ENCODE measurements around the gene KBTBD4.

The KBTBD4 gene

GRCh38 chr11:47592970-47593369 lies 14.2 kb upstream of the KBTBD4 start:
- no peaks in the 10 kb centered on the region for H3K36me3 ChIP-seq (ENCODE audit: low read length)
- no peaks in the 10 kb centered on the region for H3K27me3 ChIP-seq (ENCODE audit: low read length)
- no peak overlapping the region for H2AFZ ChIP-seq (ENCODE audit: low read depth, low read length, severe bottlenecking)
- H3K4me2 ChIP-seq (ENCODE audit: low read depth, low read length, poor library complexity, severe bottlenecking) = no peak overlapping the region
- H3K79me2 ChIP-seq (ENCODE audit: insufficient read depth, low read length) = no peaks in the 10 kb centered on the region
- H4K20me1 ChIP-seq (ENCODE audit: low read depth, low read length) = no peaks in the 10 kb centered on the region
- TF ChIP-seq EZH2phosphoT487 (conservative IDR thresholded peaks at IDR 0.05; ENCODE audit: low read length) = no peak
- no peak for TF ChIP-seq CTCF (IDR thresholded peaks at IDR 0.05; ENCODE audit: insufficient read depth, low read length, poor library complexity, severe bottlenecking)
- no peak overlapping the region for H3K9ac ChIP-seq (ENCODE audit: low read length)
- H3K4me3 ChIP-seq (ENCODE audit: insufficient read depth, low read length, poor library complexity, severe bottlenecking) = no peak overlapping the region
- no peaks in the 10 kb centered on the region for H3K9me2 ChIP-seq (replicated peaks; ENCODE audit: insufficient read depth, low read length)
- H3K9me3 ChIP-seq (ENCODE audit: insufficient read depth, low read length) = no peaks in the 10 kb centered on the region
- no peaks in the 10 kb centered on the region for H3F3A ChIP-seq (ENCODE audit: insufficient read depth)
- H3K27ac ChIP-seq (ENCODE audit: low read depth, low read length) = no peak overlapping the region

GRCh38 chr11:47592251-47592650 lies 13.5 kb upstream of the KBTBD4 start:
- Histone ChIP-seq H3K27me3 (ENCODE audit: low read length) (no peaks in the 10 kb centered on the region), H3K79me2 (ENCODE audit: insufficient read depth, low read length) (no peaks in the 10 kb centered on the region), H3K9me3 (ENCODE audit: insufficient read depth, low read length) (no peaks in the 10 kb centered on the region), H3K4me2 (ENCODE audit: low read depth, low read length, poor library complexity, severe bottlenecking) (no peak overlapping the region), H3F3A (ENCODE audit: insufficient read depth) (no peaks in the 10 kb centered on the region), H2AFZ (ENCODE audit: low read depth, low read length, severe bottlenecking) (no peak overlapping the region), H3K9me2 (replicated peaks; ENCODE audit: insufficient read depth, low read length) (no peaks in the 10 kb centered on the region), H3K4me3 (ENCODE audit: insufficient read depth, low read length, poor library complexity, severe bottlenecking) (no peak overlapping the region), H3K9ac (ENCODE audit: low read length) (no peak overlapping the region), H4K20me1 (ENCODE audit: low read depth, low read length) (no peaks in the 10 kb centered on the region), H3K36me3 (ENCODE audit: low read length) (no peaks in the 10 kb centered on the region), H3K27ac (ENCODE audit: low read depth, low read length) (no peak overlapping the region)
- TF ChIP-seq CTCF (IDR thresholded peaks at IDR 0.05; ENCODE audit: insufficient read depth, low read length, poor library complexity, severe bottlenecking) = no peak
- no peak for TF ChIP-seq EZH2phosphoT487 (conservative IDR thresholded peaks at IDR 0.05; ENCODE audit: low read length)

- Histone ChIP-seq H3K9me2 (replicated peaks; ENCODE audit: insufficient read depth, low read length) (no peaks in the 10 kb centered on the region), H3K4me2 (ENCODE audit: low read depth, low read length, poor library complexity, severe bottlenecking) (no peak overlapping the region), H3F3A (ENCODE audit: insufficient read depth) (no peaks in the 10 kb centered on the region), H2AFZ (ENCODE audit: low read depth, low read length, severe bottlenecking) (no peak overlapping the region), H3K4me3 (ENCODE audit: insufficient read depth, low read length, poor library complexity, severe bottlenecking) (no peak overlapping the region), H3K9ac (ENCODE audit: low read length) (no peak overlapping the region), H3K79me2 (ENCODE audit: insufficient read depth, low read length) (no peaks in the 10 kb centered on the region), H3K27me3 (ENCODE audit: low read length) (no peaks in the 10 kb centered on the region), H3K9me3 (ENCODE audit: insufficient read depth, low read length) (no peaks in the 10 kb centered on the region), H3K36me3 (ENCODE audit: low read length) (no peaks in the 10 kb centered on the region), H3K27ac (ENCODE audit: low read depth, low read length) (no peak overlapping the region), H4K20me1 (ENCODE audit: low read depth, low read length) (no peaks in the 10 kb centered on the region)
- TF ChIP-seq CTCF (IDR thresholded peaks at IDR 0.05; ENCODE audit: insufficient read depth, low read length, poor library complexity, severe bottlenecking) (no peak), EZH2phosphoT487 (conservative IDR thresholded peaks at IDR 0.05; ENCODE audit: low read length) (no peak)
These were observed 13.0 kb upstream of the KBTBD4 start for GRCh38 chr11:47591764-47592163.
